Stimulated activated CD4-positive, alpha-beta T cell treated with anti-CD3 and anti-CD28 coated beads, Interleukin-1b, Interleukin-23, amount 100 ng/mL, for 48 hours (primary cell): ENCODE measurements around the gene PSENEN.

Experiments
- DNase-seq: peaks from one replicate; pipeline ENCODE4 v3.0.0-alpha.2; 2020

PSENEN gene

GRCh38 chr19:35736913-35737886 lies 8.3 kb upstream of the PSENEN start:
- DNase-seq: no peak

- no peak for DNase-seq
These were observed 7.2 kb upstream of the PSENEN start for GRCh38 chr19:35738021-35738886.

- no peak for DNase-seq
These were observed 6.6 kb upstream of the PSENEN start for GRCh38 chr19:35738887-35739229.

- DNase-seq: no peak
These were observed 6.0 kb upstream of the PSENEN start for GRCh38 chr19:35739275-35740107.

GRCh38 chr19:35740108-35740422 lies 5.4 kb upstream of the PSENEN start:
- no peak for DNase-seq

- DNase-seq: peak; percentile 95
These were observed 4.8 kb upstream of the PSENEN start for GRCh38 chr19:35740423-35741202.

- no peak for DNase-seq
These were observed 4.3 kb upstream of the PSENEN start for GRCh38 chr19:35741203-35741515.

- DNase-seq: peak; percentile 77
These were observed 3.2 kb upstream of the PSENEN start, which contains the start of gene IGFLR1 for GRCh38 chr19:35742121-35742724. IGFLR1 (minus strand) TSS chr19:35742452; CDS start chr19:35741180, 1,272 bp downstream.

GRCh38 chr19:35743640-35744429 lies 1.6 kb upstream of the PSENEN start:
- no peak for DNase-seq

GRCh38 chr19:35744430-35745327 lies 772 bp upstream of the PSENEN start:
- peak; percentile 94 for DNase-seq

GRCh38 chr19:35746087-35746462 lies 624 bp downstream of the PSENEN start:
- DNase-seq: no peak

- no peak for DNase-seq
These were observed 1.1 kb downstream of the PSENEN start for GRCh38 chr19:35746531-35746930.

- peak; percentile 99 for DNase-seq
These were observed 2.9 kb downstream of the PSENEN start, which contains the start of gene LIN37 for GRCh38 chr19:35748106-35749020. LIN37 (plus strand) TSS chr19:35748576; CDS start chr19:35748725, 149 bp downstream.

GRCh38 chr19:35750167-35750566 lies 4.7 kb downstream of the PSENEN start:
- DNase-seq: no peak

- no peak for DNase-seq
These were observed 6.6 kb downstream of the PSENEN start for GRCh38 chr19:35751839-35752745.

GRCh38 chr19:35752746-35753350 lies 7.4 kb downstream of the PSENEN start:
- DNase-seq: no peak
